ENCODE measurements around the gene DGLUCY.

GRCh38 chr14:91143862-91144261 is 30.0 kb downstream of the DGLUCY start:
- no peak for TF ChIP-seq CTCF (conservative IDR thresholded peaks at IDR 0.05; ENCODE audit: low read depth, low read length)
- TF ChIP-seq EZH2 (IDR thresholded peaks at IDR 0.05; ENCODE audit: borderline replicate concordance, low read depth, low read length, poor library complexity, severe bottlenecking): no peak
